ENCODE results near the gene WDTC1. TPM values are rescaled to one million over a fixed set of nuclear protein-coding genes. Genes with fewer than 3 reads are reported as not detected.
A peak's percentile ranks its signal among the peaks of the same experiment; 100 is the strongest.
"Not testable (repeated sequence)": the region's sequence is repeated elsewhere in the genome, so short reads cannot be mapped to it uniquely, and the experiment has no call there.

The WDTC1 gene
- total and polyA plus RNA-seq, 9 of the 15 experiments (the other 6 are each of a cell fraction or from before 2014, with no cell fraction given): 0.18 to 32.3 (median 8.8) TPM

- DNase-seq (ENCODE audit: extremely low read depth in 1 of 4, low spot score in 3 of 4) (no peak), ATAC-seq (no peak), FAIRE-seq (no peak)
- Histone ChIP-seq H3K9me1 (ENCODE audit: control insufficient read depth, insufficient read depth, low read length) (no peaks in the 10 kb centered on the region), H3K36me3 (ENCODE audit: control insufficient read depth, insufficient read depth, low read length) (no peaks in the 10 kb centered on the region), H3K4me1 (replicated peaks in 1 of 2; ENCODE audit: control insufficient read depth in 2 of 2, insufficient read depth in 2 of 2, low read length in 2 of 2) (peaks cover 4 to 6% of the 10 kb centered on the region in 2 experiments; a peak in 4 of 5 replicates), H3K4me3 (no peak overlapping the region), H2AFZ (ENCODE audit: low read depth, low read length) (0 out of 2 replicates have a peak overlapping the region, but pooled peaks have one; percentile 11), H3K79me2 (ENCODE audit: control insufficient read depth, insufficient read depth, low read length) (no peaks in the 10 kb centered on the region), H3K27me3 (ENCODE audit: control insufficient read depth in 2 of 2, insufficient read depth in 2 of 2, low read length in 2 of 2) (peaks cover 0 to 7% of the 10 kb centered on the region in 2 experiments; a peak in 1 of 5 replicates), H3K27ac (ENCODE audit: extremely low read depth, low read depth, low read length) (no peak overlapping the region), H3K9ac (ENCODE audit: insufficient read depth in 1 of 2, low read depth in 2 of 2, low read length in 2 of 2) (no peak overlapping the region), H3K4me2 (ENCODE audit: insufficient read depth, low read length) (no peak overlapping the region), H4K20me1 (replicated peaks; ENCODE audit: control insufficient read depth, insufficient read depth, low read length) (no peaks in the 10 kb centered on the region), H3K9me3 (replicated peaks; ENCODE audit: control insufficient read depth, insufficient read depth, low read depth, low read length) (no peaks in the 10 kb centered on the region)
- CTCF ChIA-PET (ENCODE audit: low intra/inter-chr PET ratio): no interaction called here
- POLR2A ChIA-PET: no interaction called here
- no TSS peak for BruUV-seq (replicated peaks)
- in situ Hi-C loops (cut with MboI) (no loop called here), intact Hi-C loops (cut with micrococcal nuclease) (no loop called here)
- WGBS (ENCODE audit: insufficient coverage, low coverage, missing lambda C conversion rate): 50% methylated on average over 1 of the region's 1 CpG
- TF ChIP-seq CEBPB (tag; IDR thresholded peaks at IDR 0.05): 0 out of 2 replicates have a peak, but pooled peaks have one; percentile 16
- TF ChIP-seq ATF3 (IDR thresholded peaks at IDR 0.05): peak; percentile 56; the same call in 1 of the 2 replicates
- TF ChIP-seq ATF3 (CRISPR knock-in tag; conservative IDR thresholded peaks at IDR 0.05): no peak
- TF ChIP-seq CEBPG (CRISPR knock-in tag; IDR thresholded peaks at IDR 0.05): peak; percentile 42; the same call in 1 of the 2 replicates
- peak in 1 of 2 experiments; percentile 59; a peak in 1 of 4 replicates for TF ChIP-seq CEBPG (tag; conservative IDR thresholded peaks at IDR 0.05 in 1 of 2, IDR thresholded peaks at IDR 0.05 in 1 of 2)
- TF ChIP-seq CREBBP (IDR thresholded peaks at IDR 0.05; ENCODE audit: low read depth, low read length): no peak
- no peak for TF ChIP-seq ZNF133 (CRISPR knock-in tag; IDR thresholded peaks at IDR 0.05)
- no peak for TF ChIP-seq ZNF3 (CRISPR knock-in tag; IDR thresholded peaks at IDR 0.05)
Measured at GRCh38 chr1:27203946-27204345, 30.5 kb upstream of the WDTC1 start.

GRCh38 chr1:27207238-27207637, 27.2 kb upstream of the WDTC1 start:
- 0% methylated on average over 1 of the region's 1 CpG for whole genome bisulfite sequencing (ENCODE audit: insufficient coverage, low coverage, missing lambda C conversion rate)
- H3K4me3 ChIP-seq; H3K4me2 ChIP-seq (ENCODE audit: insufficient read depth, low read length); CTCF ChIA-PET (ENCODE audit: low intra/inter-chr PET ratio); intact Hi-C loops (cut with micrococcal nuclease); H3K36me3 ChIP-seq (ENCODE audit: control insufficient read depth, insufficient read depth, low read length); in situ Hi-C loops (cut with MboI); H4K20me1 ChIP-seq (replicated peaks; ENCODE audit: control insufficient read depth, insufficient read depth, low read length); FAIRE-seq; BruUV-seq (replicated peaks); DNase-seq (ENCODE audit: extremely low read depth in 1 of 4, low spot score in 3 of 4); ATAC-seq; H3K4me1 ChIP-seq (replicated peaks in 1 of 2; ENCODE audit: control insufficient read depth in 2 of 2, insufficient read depth in 2 of 2, low read length in 2 of 2); H3K27ac ChIP-seq (ENCODE audit: extremely low read depth, low read depth, low read length); H3K9me3 ChIP-seq (replicated peaks; ENCODE audit: control insufficient read depth, insufficient read depth, low read depth, low read length); H3K9me1 ChIP-seq (ENCODE audit: control insufficient read depth, insufficient read depth, low read length); H3K79me2 ChIP-seq (ENCODE audit: control insufficient read depth, insufficient read depth, low read length); H3K27me3 ChIP-seq (ENCODE audit: control insufficient read depth in 2 of 2, insufficient read depth in 2 of 2, low read length in 2 of 2); H2AFZ ChIP-seq (ENCODE audit: low read depth, low read length); H3K9ac ChIP-seq (ENCODE audit: insufficient read depth in 1 of 2, low read depth in 2 of 2, low read length in 2 of 2): not testable (repeated sequence)
- POLR2A ChIA-PET: interaction anchor here (0.8 kb wide), 1 partner anchor 33 kb away, joined by 3 read pairs; no protein-coding TSS in a partner anchor

Data from K562 (cell line).